GM19240 (cell line): ENCODE results near the gene MYO15A.
A peak's percentile ranks its signal among the peaks of the same experiment; 100 is the strongest.

Source experiments
- DNase-seq: peaks from one replicate; pipeline ENCODE4 v3.0.0; 2011; ENCODE audit warnings: low spot score; ENCODE audit not compliant: insufficient read length

Gene MYO15A

DNA sequence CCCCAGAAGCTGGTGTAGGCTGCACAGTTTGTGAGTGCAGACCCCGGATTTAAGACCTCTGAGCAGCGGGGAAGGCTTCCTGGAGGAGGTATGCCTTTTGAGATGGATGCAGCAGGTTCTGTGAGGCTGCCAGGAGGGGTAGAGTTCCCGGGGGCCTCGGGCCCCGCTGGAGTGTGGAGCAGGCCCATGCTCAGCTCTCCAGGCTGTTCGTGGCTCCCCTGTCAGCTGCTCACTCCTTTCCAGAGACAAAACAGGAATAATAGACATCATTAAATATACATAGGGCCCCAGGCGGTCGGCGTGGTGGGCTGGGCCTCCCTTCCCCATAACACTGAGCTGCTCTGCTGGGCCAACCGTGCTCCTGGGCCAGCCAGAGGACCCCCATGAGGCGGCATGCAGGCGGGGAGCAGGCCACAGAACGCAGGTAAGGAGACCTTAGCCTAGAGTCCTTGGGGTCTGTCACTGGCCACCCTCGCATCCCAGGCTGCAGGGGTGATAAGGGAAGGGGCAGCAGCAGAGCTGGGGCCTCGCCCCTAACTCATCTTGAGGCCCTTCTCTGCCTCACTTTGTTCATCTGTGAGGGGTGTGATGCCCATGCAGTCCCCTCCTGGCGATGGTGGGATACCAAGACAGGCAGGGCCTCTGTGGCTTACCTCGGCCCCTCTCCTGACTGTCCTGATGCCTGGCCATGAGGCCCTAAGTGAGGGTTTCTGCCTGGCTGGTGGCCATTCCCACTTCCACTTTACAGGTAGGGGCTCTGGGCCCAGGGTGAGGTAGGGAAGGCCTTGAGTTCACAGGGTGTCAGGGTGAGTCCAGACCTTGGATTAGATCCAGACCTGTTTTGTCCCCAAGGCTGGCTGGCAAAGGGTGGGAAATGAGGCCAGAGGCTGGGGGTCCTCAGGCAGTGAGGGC lies at the start of gene MYO15A:
TSS of gene MYO15A (plus strand) at position 356 of the 912 bp plus-strand sequence. CDS start 10,045 bp downstream, outside the sequence.
- DNase-seq = no peak

- no peak for DNase-seq
Measured at GRCh38 chr17:18059283-18059682, 49.3 kb upstream of the MYO15A start.

- DNase-seq = no peak
Measured at GRCh38 chr17:18064053-18064452, 44.5 kb upstream of the MYO15A start.

- DNase-seq = no peak
Measured at GRCh38 chr17:18065546-18065945, 43.0 kb upstream of the MYO15A start.

DNA sequence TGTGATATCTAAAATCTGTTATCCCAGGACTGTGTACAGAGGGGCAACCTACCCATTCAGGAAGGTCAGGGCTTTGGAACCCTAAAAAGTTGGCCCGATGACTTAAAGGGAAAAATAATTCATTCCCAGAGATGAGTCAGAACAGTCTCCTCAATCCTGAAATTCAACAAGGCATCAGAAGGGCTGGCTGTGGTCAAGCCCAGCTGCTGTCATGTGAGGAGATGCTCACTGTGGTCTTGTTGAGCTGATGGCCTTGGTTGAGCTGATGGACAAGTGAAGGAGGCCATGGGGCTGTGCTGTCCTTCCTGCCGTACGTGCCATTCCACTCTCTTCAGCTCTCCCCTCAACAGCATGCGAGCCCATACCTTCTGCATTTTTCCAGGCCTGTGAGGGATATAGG lies 41.7 kb upstream of the MYO15A start:
- no peak for DNase-seq

GRCh38 chr17:18069101-18069500 lies 39.5 kb upstream of the MYO15A start:
- DNase-seq = no peak

DNA sequence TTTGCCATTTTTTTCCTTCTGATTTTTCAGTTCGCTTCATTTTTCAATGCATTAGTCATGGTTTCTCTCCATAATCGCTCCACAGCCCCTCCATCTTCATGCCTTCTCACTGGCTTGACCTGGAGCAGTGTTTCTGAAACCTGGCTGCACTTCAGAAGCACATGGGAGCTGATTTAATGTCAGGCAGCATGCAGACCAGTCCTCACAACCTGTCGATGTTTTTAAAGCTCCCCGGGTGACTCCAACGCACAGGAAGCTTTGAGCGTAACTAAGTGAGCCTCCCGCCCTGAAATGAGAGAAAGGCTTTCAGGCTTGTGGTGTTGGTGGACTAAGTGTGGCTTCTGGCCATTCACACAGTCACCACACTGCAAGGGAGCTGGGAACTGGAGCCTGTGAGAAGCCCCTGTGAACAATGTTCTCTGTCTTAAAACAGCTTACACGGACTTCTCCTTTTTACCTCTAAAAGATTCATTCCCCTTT lies 37.7 kb upstream of the MYO15A start:
- no peak for DNase-seq

GRCh38 chr17:18071751-18072150 lies 36.8 kb upstream of the MYO15A start:
- no peak for DNase-seq

DNA sequence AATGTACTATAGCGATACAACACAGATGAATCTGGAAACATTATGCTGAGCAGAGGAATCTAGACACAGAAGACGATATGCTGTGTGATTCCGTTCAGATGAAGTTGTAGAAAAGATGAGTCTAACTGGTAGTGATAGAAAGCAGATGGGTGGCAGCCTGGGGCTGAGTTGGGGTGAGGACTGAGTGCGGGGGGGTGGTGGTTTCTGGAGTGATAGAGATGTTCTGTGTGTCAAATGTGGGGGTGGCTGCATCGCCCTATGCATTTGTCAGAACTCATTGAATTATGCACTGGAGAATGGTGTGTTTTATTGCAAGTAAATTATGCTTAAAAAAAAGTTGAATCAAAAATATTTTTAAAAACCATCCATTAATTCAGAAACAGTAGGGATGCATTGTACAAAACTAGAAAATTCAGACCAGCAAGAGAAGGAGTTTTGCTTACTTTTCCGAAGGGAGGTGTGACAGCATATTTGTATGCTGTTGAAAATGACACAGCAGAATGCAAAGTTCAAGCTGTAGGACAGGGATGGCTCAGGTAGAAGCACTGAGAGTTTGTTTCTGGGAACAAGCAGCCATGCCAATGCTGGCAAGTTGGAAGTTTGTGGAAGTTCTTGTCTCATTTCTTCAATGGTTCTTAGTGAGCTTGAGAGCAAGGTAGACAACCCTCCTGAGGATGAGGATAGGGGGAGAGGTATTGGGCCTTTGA lies 33.8 kb upstream of the MYO15A start:
- no peak for DNase-seq

DNA sequence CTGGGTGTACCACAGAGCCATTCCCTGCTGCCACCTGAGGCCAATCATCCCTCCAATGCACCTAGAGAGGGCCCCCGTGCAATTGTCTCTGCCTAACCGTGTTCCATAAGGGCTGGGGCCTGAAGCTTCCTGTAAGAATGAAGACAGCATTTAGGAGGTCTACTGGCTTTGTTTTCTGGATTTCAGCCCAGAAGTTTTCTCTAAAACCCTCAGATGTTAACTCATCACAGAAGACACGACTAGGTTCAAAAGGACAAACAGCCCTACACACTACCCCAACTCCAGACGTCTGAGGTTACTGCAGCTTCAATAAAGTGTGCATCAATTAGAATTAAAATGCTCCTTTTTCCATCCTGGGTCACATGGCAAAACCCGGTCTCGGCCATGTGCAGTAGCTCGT lies 31.6 kb upstream of the MYO15A start:
- DNase-seq = no peak

- no peak for DNase-seq
Measured at GRCh38 chr17:18079543-18079942, 29.0 kb upstream of the MYO15A start.

DNA sequence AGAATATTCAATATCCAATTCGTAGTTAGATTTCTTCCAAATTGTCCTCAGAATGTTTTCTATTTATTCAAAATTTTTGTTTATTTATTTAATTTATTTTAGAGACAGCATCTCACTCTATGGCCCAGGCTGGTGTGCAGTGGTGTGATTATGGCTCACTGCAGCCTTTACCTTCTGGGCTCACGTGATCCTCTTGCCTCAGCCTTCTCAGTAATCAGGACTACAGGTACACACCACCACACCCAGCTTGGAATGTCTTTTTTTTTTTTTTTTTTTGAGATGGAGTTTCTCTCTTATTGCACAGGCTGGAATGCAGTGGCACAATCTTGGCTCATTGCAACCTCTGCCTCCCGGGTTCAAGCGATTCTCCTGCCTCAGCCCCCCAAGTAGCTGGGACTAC lies 24.3 kb upstream of the MYO15A start:
- DNase-seq = no peak

GRCh38 chr17:18087610-18088491 lies 20.7 kb upstream of the MYO15A start, which contains the start of gene DRG2:
Gene DRG2, plus strand, starts transcription at chr17:18087948. Its CDS starts 76 bp downstream, at chr17:18088024.
- DNase-seq = peak; percentile 92

GRCh38 chr17:18089613-18090012 lies 18.9 kb upstream of the MYO15A start:
- no peak for DNase-seq

- DNase-seq = no peak
Measured at GRCh38 chr17:18093616-18094408, 14.7 kb upstream of the MYO15A start.

GRCh38 chr17:18094409-18094807 lies 14.1 kb upstream of the MYO15A start:
- DNase-seq = no peak

DNA sequence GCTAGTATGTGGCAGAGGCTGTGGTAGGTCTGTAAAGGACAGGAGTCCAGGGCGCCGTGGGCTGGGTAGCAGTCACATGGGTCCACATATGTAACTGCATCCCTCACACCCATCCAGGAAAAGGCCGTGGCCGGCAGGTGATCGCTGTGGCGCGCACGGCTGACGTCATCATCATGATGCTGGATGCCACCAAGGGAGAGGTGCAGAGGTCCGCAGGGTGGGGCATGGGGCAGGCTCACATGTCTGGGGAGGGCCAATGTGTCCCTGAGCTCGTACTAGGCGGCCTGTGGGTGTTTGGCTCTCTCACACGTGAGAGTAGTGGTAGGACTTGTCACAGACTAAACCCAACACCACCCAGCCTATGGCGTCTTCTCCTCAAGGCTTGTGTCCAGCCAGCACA lies 9.0 kb upstream of the MYO15A start:
- no peak for DNase-seq

GRCh38 chr17:18100616-18101015 lies 7.9 kb upstream of the MYO15A start:
- DNase-seq = no peak

GRCh38 chr17:18101828-18102227 lies 6.7 kb upstream of the MYO15A start:
- DNase-seq = no peak

- no peak for DNase-seq
Measured at GRCh38 chr17:18102640-18103039, 5.9 kb upstream of the MYO15A start.

- no peak for DNase-seq
Measured at GRCh38 chr17:18105027-18105426, 3.5 kb upstream of the MYO15A start.
